SK-N-SH (cell line): ENCODE results near the gene CHDH. TPM values are rescaled to one million over a fixed set of nuclear protein-coding genes. Genes with fewer than 3 reads are reported as not detected.

Source experiments
- CTCF ChIA-PET: fragments of 300-600, 350-600 bp; formaldehyde crosslinking; extraction: SDS; loops from one replicate; lab custom pipeline; 2021; lab: Yijun Ruan, JAX
- POLR2A ChIA-PET: fragments of 350-600 bp; sonication (Branson Sonifier 250); formaldehyde crosslinking; extraction: SDS; loops from one replicate; lab custom pipeline; 2020; ENCODE audit warnings: antibody characterized with exemption, inconsistent platforms; lab: Yijun Ruan, JAX
- DNase-seq: peaks from one replicate; pipeline ENCODE4 v3.0.0; 2012
- H2AFZ ChIP-seq: fragments of 200-600 bp; sonication (generic); 2 replicates; pipeline ENCODE4 v1.8.1; 2016; ENCODE audit warnings: antibody characterized with exemption, mild to moderate bottlenecking, low read depth
- H3F3A ChIP-seq: fragments of 200-600 bp; sonication (generic); replicated peaks from 2 replicates; pipeline ENCODE3; 2016; ENCODE audit warnings: antibody characterized with exemption, mild to moderate bottlenecking; ENCODE audit not compliant: insufficient read depth
- H3K27ac ChIP-seq, 2 experiments: fragments of 200-500 bp in 1 of 2; fragments of 200-600 bp in 1 of 2; sonication (Bioruptor generic) in 1 of 2; sonication (generic), shearing (Covaris generic) in 1 of 2; 2 replicates each; pipeline versions ENCODE4 v1.5.1 to v1.6.1; 2014 to 2016; ENCODE audit warnings: low read depth in 2 of 2, inconsistent platforms in 1 of 2, low read length in 1 of 2, mild to moderate bottlenecking in 1 of 2, mixed read lengths in 1 of 2
- H3K27me3 ChIP-seq: fragments of 200-600 bp; sonication (generic), shearing (Covaris generic); 2 replicates; pipeline ENCODE4 v1.6.1; 2016; ENCODE audit warnings: mixed run types; ENCODE audit not compliant: insufficient read depth
- H3K36me3 ChIP-seq, 2 experiments: fragments of 200-500 bp in 1 of 2; fragments of 200-600 bp in 1 of 2; sonication (Bioruptor generic) in 1 of 2; sonication (generic) in 1 of 2; replicated peaks in 1 of 2; 2 replicates each; pipeline versions ENCODE3 to v1.5.1; 2014 to 2016; ENCODE audit warnings: low read length in 1 of 2, mild to moderate bottlenecking in 1 of 2; ENCODE audit not compliant: insufficient read depth in 2 of 2, control insufficient read depth in 1 of 2
- H3K4me1 ChIP-seq, 2 experiments: fragments of 200-500 bp in 1 of 2; fragments of 200-600 bp in 1 of 2; sonication (Bioruptor generic) in 1 of 2; sonication (generic), shearing (Covaris generic) in 1 of 2; 2 replicates each; pipeline versions ENCODE4 v1.5.1 to v1.6.1; 2014 to 2016; ENCODE audit warnings: low read depth in 1 of 2, low read length in 1 of 2, mixed run types in 1 of 2; ENCODE audit not compliant: insufficient read depth in 2 of 2, control insufficient read depth in 1 of 2
- H3K4me2 ChIP-seq: fragments of 200-600 bp; sonication (generic), shearing (Covaris generic); 2 replicates; pipeline ENCODE4 v1.6.1; 2017; ENCODE audit warnings: mixed run types
- H3K4me3 ChIP-seq, 2 experiments: fragments of 200-500 bp in 1 of 2; fragments of 200-600 bp in 1 of 2; sonication (Bioruptor generic) in 1 of 2; sonication (generic), shearing (Covaris generic) in 1 of 2; 2 replicates each; pipeline versions ENCODE4 v1.5.1 to v1.8.1; 2014 to 2016; ENCODE audit warnings: low read depth in 2 of 2, inconsistent platforms in 1 of 2, low read length in 1 of 2, mild to moderate bottlenecking in 1 of 2, mixed read lengths in 1 of 2, moderate library complexity in 1 of 2
- H3K79me2 ChIP-seq: fragments of 200-600 bp; sonication (generic); 2 replicates; pipeline ENCODE4 v1.8.1; 2017; ENCODE audit warnings: mild to moderate bottlenecking; ENCODE audit not compliant: insufficient read depth
- H3K9ac ChIP-seq: fragments of 200-600 bp; sonication (generic); 2 replicates; pipeline ENCODE4 v1.6.1; 2017; ENCODE audit warnings: mixed run types
- H3K9me2 ChIP-seq: fragments of 200-600 bp; sonication (generic); 2 replicates; pipeline ENCODE4 v1.6.1; 2017; ENCODE audit warnings: mixed run types
- H3K9me3 ChIP-seq: fragments of 200-600 bp; sonication (generic); 2 replicates; pipeline ENCODE4 v1.6.1; 2017; ENCODE audit warnings: mixed run types, mild to moderate bottlenecking, moderate library complexity
- H4K20me1 ChIP-seq: fragments of 200-600 bp; sonication (generic); 2 replicates; pipeline ENCODE4 v1.6.1; 2017; ENCODE audit warnings: mild to moderate bottlenecking, mixed run types; ENCODE audit not compliant: insufficient read depth
- CHD2 ChIP-seq: fragments of 150-350 bp; IDR thresholded peaks from 2 replicates; pipeline ENCODE4 v1.6.1; 2018; ENCODE audit warnings: low read length; ENCODE audit not compliant: partially characterized antibody
- ELF1 ChIP-seq: IDR thresholded peaks from 2 replicates; pipeline ENCODE4 v1.4.0; 2012
- EZH2phosphoT487 ChIP-seq: fragments of 200-600 bp; sonication (generic); IDR thresholded peaks from 2 replicates; pipeline ENCODE4 v1.6.1; 2017; ENCODE audit warnings: low read depth, mixed run types, mild to moderate bottlenecking, antibody characterized with exemption, moderate library complexity, borderline replicate concordance
- FOSL2 ChIP-seq: IDR thresholded peaks from 2 replicates; pipeline ENCODE4 v1.4.0; 2012; ENCODE audit warnings: low read depth, mild to moderate bottlenecking, moderate library complexity, borderline replicate concordance
- FOXM1 ChIP-seq: IDR thresholded peaks from 2 replicates; pipeline ENCODE4 v1.4.0; 2012; ENCODE audit warnings: low read depth, mild to moderate bottlenecking
- GABPA ChIP-seq: IDR thresholded peaks from 2 replicates; pipeline ENCODE4 v1.4.0; 2012; ENCODE audit warnings: low read depth, mild to moderate bottlenecking
- MAX ChIP-seq: IDR thresholded peaks from 2 replicates; pipeline ENCODE4 v1.4.0; 2012; ENCODE audit warnings: low read depth
- MXI1 ChIP-seq: IDR thresholded peaks from 2 replicates; pipeline ENCODE4 v1.6.1; 2012; ENCODE audit warnings: mild to moderate bottlenecking, low read depth, low read length, improper control_type of control experiment
- REST ChIP-seq: IDR thresholded peaks from 2 replicates; pipeline ENCODE4 v1.6.1; 2012; ENCODE audit warnings: mild to moderate bottlenecking, low read depth, low read length, moderate library complexity
- RXRA ChIP-seq: IDR thresholded peaks from 2 replicates; pipeline ENCODE4 v1.4.0; 2012; ENCODE audit warnings: low read depth, mild to moderate bottlenecking, borderline replicate concordance
- TAF1 ChIP-seq: IDR thresholded peaks from 2 replicates; pipeline ENCODE4 v1.6.1; 2012; ENCODE audit warnings: low read depth, mild to moderate bottlenecking, low read length, moderate library complexity, borderline replicate concordance
- USF1 ChIP-seq: IDR thresholded peaks from 2 replicates; pipeline ENCODE4 v1.4.0; 2012; ENCODE audit warnings: low read depth, borderline replicate concordance
- USF2 ChIP-seq: fragments of 150-350 bp; IDR thresholded peaks from 2 replicates; pipeline ENCODE4 v1.6.1; 2017; ENCODE audit warnings: antibody characterized with exemption, low read length, low read depth, borderline replicate concordance
- YY1 ChIP-seq: IDR thresholded peaks from 2 replicates; pipeline ENCODE4 v1.4.0; 2012; ENCODE audit warnings: low read depth, mild to moderate bottlenecking
- WGBS: methylation state at CpG from one replicate; pipeline ENCODE4 v1.1.6; 2017; ENCODE audit warnings: low lambda C conversion rate; 5-methylcytosine and 5-hydroxymethylcytosine counted together
- polyA plus RNA-seq, 3 experiments: library from polyadenylated mRNA; depleted of rRNA; stranded (reverse); fragments of >200 nt; gene quantifications; 2 replicates each; pipeline ENCODE4 v1.2.3, GENCODE V29; 2012

CHDH gene
- polyA plus RNA-seq, 1 of the 3 experiments (the other 2 are of a cell fraction), result 0.33 TPM

- TF ChIP-seq REST, result no peak
Observed at GRCh38 chr3:53809267-53809666, 37.0 kb downstream of the CHDH start (continued).

- CTCF ChIA-PET, result no interaction called here
- WGBS, result 93% methylated on average over 10 of the region's 13 CpGs
Observed at GRCh38 chr3:53808496-53808895, 37.7 kb downstream of the CHDH start.

GRCh38 chr3:53807117-53807810, 39.0 kb downstream of the CHDH start:
- no peaks in the 10 kb centered on the region for H3K79me2 ChIP-seq
- H3K4me1 ChIP-seq, result peaks cover 18 to 26% of the 10 kb centered on the region in 2 experiments; a peak in 3 of 4 replicates
- no peaks in the 10 kb centered on the region for H3K9me2 ChIP-seq
- ChIA-PET CTCF (no interaction called here), POLR2A (no interaction called here)
- H3K4me2 ChIP-seq, result no peak overlapping the region
- H3K4me3 ChIP-seq, result no peak overlapping the region
- H3K9ac ChIP-seq, result no peak overlapping the region
- H3K9me3 ChIP-seq, result no peaks in the 10 kb centered on the region
- WGBS, result 82% methylated on average over 9 of the region's 15 CpGs
- H3K36me3 ChIP-seq, result no peaks in the 10 kb centered on the region
- no peaks in the 10 kb centered on the region for H3K27me3 ChIP-seq
- DNase-seq, result no peak
- no peaks in the 10 kb centered on the region for H4K20me1 ChIP-seq
- H3K27ac ChIP-seq, result no peak overlapping the region
- H2AFZ ChIP-seq, result peak overlapping the region; percentile 42; the same call in 1 of the 2 replicates
- no peaks in the 10 kb centered on the region for H3F3A ChIP-seq
- TF ChIP-seq MXI1 (no peak), YY1 (no peak), MAX (no peak), FOSL2 (no peak), EZH2phosphoT487 (no peak), GABPA (no peak), TAF1 (no peak), ELF1 (no peak), REST (no peak), USF2 (no peak)

More at GRCh38 chr3:53808496-53808895, 37.7 kb downstream of the CHDH start:
- Histone ChIP-seq H3K4me2 (no peak overlapping the region), H3K4me3 (no peak overlapping the region)
- TF ChIP-seq MXI1 (no peak), USF1 (no peak), FOXM1 (no peak), RXRA (no peak), CHD2 (no peak)
- TF ChIP-seq, all 33 proteins: peak for 0
- peaks cover 17 to 18% of the 10 kb centered on the region in 2 experiments; a peak in 3 of 4 replicates for H3K4me1 ChIP-seq
- no peaks in the 10 kb centered on the region for H3F3A ChIP-seq
- no peaks in the 10 kb centered on the region for H3K27me3 ChIP-seq
- no peaks in the 10 kb centered on the region for H3K9me2 ChIP-seq
- no peaks in the 10 kb centered on the region for H3K36me3 ChIP-seq
- no peak overlapping the region for H2AFZ ChIP-seq
- POLR2A ChIA-PET, result no interaction called here
- no peaks in the 10 kb centered on the region for H3K79me2 ChIP-seq
- no peak overlapping the region for H3K27ac ChIP-seq
- no peak for DNase-seq
- H4K20me1 ChIP-seq, result no peaks in the 10 kb centered on the region
- no peak overlapping the region for H3K9ac ChIP-seq
- no peaks in the 10 kb centered on the region for H3K9me3 ChIP-seq
